Activated T-cell treated with anti-CD3 and anti-CD28 coated beads for 48 hours (primary cell): ENCODE results near the gene ILKAP.

Experiments
- DNase-seq: peaks from one replicate; pipeline ENCODE4 v3.0.0-alpha.2; 2020; ENCODE audit warnings: low read depth

Gene ILKAP

DNA sequence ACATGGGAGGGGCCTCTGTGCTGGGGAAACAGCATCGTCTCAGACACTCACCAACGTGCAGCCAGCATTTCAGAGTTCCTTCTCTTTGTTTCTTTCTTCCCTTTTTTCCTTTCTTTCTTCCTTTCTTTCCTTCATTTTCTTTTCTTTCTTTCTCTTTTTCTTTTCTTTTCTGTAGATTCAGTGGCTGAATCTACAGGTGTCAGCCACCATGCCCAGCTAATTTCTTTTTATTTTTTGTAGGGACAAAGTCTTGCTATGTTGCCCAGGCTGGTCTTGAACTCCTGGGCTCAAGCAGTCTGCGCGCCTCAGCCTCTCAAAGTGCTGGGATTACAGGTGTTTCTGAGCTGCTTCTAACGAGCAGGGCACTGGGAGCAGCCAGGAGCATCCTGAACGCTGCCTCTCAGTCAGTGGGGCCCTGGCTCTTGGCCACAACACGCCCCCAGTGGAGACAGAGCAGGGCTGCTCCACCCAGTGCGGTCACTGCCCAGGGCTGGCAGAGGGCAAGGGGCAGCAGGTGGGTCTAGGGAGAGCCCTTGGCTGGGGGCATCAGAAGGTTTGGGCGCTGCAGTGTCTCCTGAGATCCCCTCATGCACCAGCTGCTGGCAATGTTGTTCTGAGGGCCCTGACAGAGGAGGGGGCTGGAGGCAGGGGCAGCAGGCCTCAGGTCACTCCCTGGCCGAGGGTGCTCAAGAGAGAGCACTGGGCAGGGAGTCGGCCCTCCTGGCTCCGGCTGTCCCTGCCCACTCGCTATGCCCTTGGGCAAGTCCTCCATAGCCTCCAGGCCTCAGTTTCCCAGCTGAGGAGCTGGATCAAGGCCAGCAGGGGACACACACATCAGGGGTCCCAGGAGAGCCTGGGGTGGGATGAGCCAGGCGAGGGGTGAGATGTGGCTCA lies 69.7 kb downstream of the ILKAP start:
- DNase-seq = no peak

DNA sequence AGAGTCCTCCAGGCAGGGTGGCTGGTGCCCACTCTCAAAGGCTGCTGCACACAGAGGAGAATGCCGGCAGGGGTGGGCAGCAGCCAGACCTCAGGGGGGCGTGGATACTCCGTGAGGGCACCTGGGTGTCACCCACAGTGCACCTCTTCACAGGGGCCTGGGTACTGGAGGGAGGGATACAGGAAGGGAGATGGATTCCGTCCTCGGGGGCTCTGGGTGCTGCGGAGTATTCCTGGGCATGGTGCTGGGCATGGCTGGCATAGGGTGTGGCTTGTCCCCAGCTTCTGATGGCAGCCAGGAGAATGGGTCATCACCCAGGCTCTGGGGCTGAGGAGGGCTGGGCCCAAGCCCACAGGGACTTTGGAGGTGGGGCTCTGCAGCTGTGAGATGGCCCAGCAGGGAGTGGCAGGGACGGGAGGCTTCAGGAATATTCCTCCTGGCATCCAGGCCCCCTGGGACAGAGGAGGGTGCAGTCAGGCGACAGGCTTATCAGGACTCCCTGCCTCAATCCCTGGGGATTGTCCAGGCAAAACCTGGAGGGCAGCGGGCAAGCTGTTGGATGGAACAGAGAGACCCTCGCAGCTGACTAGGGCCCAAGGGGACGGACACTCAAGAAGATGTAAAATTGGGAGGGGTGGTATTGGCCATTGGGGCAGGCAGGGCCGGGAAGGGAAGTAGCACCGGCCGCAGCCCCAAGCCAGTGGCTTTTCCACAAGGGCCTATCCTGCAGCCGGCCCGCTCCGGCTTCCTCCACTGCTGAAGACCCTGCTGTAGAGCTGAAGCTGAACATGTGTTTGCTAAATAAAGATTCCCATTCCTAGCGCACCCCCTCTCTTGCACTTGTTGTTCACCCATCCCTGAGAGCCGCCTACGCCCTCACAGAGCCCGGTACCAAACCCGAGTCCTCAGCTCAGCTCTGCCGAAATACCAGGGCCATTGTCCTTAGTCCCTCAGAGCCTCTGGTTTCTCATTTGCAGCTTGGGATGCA lies 70.7 kb downstream of the ILKAP start:
- DNase-seq = no peak

DNA sequence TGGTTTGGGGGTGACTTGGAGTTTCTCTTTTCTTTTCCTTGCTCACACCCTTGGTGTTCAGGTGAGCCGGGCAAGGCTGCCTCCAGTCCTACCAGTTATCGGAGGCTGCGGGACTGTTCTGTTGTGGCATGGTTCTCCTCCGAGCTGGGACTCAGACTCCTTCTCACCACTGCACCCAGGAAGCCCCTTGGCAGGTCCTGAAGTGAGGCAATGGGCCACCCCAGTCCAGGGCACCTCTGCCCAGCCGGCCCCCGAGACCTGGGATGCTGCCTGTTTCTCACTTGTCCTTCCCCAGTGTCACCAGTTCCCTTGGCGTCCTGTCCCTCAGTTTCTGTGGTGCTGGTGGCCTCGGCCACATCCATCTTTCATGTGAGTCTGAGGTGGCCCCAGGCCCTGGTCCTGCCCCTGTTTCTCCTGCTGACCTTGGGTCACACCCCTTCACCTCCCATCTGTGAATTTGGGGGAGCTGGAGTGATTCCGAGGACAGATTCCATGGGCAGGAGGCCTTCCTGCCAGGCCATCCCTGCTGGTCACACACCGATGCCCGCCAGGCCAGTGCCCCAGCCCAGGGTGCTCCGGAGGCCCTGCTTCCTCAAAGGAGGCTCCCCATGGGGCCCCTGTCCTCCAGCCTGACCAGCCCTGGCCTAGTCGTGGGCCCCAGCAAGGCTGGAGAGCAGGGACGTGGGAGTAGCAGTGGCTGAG lies 71.6 kb downstream of the ILKAP start:
- no peak for DNase-seq

DNA sequence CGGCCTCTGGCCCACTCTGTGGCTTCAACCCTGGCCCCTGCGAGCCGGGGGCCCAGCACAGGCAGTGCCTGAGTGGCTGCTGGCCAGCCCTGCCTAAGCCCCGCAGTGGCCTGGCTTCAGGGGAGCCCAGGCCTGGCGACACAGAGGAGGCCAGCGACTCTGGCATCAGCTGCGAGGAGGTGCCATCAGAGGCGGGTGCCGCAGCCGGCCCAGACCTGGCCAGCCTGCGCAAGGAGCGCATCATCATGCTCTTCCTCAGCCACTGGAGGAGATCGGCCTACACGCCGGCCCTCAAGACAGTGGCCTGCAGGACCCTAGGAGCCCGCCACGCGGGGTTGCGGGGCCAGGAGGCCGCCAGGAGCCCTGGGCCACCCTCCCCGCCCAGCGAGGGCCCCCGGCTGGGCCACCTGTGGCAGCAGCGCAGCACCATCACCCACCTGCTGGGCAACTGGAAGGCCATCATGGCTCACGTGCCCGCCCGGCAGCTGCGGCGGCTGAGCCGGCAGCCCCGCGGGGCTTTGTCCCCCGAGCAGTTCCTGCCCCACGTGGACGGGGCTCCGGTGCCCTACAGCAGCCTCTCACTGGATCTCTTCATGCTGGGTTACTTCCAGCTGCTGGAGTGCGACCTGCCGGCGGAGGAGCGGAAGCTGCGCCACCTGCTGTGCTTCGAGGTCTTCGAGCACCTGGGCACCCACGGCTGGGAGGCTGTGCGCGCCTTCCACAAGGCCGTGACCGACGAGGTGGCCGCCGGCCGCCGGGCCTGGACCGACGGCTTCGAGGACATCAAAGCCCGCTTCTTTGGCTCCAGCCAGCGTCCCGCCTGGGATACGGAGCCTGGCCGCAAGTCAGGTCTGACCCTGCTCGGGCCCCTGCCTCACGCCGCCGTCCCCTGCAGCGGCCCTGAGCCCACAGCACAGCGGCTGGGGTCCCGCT lies 72.5 kb downstream of the ILKAP start:
- no peak for DNase-seq

DNA sequence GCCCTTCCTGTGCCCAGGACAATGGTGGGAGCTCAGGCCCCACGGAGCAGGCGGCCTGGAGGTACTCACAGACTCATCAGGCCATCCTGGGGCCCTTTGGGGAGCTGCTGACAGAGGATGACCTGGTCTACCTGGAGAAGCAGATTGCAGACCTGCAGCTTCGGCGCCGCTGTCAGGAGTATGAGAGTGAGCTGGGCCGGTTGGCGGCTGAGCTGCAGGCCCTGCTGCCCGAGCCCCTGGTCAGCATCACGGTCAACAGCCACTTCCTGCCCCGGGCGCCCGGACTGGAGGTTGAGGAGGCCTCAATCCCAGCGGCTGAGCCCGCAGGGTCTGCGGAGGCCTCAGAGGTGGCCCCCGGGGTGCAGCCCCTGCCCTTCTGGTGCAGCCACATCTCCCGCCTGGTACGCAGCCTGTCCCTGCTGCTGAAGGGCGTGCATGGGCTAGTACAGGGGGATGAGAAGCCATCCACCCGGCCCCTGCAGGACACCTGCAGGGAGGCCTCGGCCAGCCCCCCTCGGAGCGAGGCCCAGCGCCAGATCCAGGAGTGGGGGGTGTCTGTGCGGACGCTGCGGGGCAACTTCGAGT lies 73.3 kb downstream of the ILKAP start:
- DNase-seq = no peak

DNA sequence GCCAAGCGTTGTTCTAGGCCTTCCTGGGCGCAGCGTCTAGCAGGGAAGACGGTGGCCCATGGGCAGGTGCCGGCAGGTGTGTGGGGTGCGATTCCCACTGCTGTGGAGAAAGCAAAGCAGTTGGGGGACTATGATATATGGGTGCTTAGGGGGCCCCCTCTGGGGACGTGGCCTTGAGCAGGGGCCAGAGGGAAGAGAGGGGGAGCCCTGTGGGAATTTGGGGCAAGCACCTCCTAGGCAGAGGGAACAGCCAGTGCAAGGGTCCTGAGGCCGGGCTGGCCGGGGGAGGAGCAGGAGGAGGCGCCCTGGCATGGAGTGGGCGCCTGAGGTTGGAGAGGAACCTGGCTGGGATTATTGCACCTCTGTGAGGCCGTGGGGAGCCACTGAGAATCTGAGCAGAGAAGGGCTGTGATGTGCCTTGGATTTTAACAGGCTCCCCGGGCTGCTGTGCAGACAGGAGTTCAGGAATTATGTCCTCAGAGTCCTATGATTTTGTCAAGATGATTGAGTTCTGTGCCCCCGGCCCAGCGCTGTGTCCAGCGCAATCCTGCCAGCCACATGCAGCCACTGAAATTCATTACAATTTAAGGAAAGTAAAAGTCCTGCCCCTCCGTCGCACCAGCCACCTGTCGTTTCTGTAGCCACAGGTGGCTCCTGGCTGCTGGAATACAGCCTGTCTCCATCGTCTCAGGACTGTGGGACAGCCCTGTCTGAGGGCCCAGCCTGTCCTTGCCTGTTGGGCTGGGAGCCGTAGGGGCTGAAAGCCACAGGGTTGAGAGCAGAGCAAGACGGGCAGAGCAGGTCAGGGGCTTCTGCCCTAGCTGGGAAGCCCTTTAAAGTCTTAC lies 74.1 kb downstream of the ILKAP start:
- no peak for DNase-seq

DNA sequence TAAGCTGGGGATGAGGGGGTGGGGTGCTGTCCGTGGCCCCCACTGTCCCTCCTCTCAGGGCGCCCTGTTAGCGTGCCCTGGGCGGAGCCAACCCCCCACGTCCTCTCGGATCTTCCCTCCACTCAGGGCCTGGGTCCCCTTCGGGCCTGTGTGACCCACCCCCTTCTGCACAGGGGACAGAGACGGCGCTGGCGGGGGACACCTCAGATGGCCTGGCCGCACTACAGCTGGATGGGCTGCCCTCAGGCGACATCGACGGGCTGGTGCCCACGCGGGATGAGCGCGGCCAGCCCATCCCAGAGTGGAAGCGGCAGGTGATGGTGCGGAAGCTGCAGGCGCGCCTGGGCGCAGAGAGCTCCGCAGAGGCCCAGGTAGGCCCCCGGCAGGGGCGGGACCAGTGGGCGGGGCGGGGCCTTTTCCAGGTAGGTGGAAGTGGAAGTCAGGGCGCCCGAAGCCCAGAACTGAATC lies 74.9 kb downstream of the ILKAP start:
- DNase-seq = no peak

DNA sequence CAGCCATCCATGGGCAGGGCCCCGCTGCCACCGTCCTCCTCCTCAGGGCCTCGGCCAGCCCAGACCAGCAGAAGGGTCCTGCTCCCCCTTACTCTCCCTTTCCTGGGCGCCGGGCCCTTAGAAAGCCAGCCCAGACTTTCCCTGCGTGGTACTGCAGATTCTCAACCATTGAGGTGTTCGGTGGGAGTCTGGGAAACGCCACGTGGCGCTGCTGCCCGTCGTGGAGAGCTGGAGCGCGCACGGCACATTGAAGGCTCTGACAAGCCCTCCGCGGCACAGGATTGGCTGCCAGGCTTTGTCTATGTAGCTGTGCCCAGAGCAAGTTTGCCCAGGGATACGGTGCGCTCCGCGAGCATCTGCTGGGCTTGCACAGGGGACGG lies 75.4 kb downstream of the ILKAP start:
- DNase-seq = no peak

DNA sequence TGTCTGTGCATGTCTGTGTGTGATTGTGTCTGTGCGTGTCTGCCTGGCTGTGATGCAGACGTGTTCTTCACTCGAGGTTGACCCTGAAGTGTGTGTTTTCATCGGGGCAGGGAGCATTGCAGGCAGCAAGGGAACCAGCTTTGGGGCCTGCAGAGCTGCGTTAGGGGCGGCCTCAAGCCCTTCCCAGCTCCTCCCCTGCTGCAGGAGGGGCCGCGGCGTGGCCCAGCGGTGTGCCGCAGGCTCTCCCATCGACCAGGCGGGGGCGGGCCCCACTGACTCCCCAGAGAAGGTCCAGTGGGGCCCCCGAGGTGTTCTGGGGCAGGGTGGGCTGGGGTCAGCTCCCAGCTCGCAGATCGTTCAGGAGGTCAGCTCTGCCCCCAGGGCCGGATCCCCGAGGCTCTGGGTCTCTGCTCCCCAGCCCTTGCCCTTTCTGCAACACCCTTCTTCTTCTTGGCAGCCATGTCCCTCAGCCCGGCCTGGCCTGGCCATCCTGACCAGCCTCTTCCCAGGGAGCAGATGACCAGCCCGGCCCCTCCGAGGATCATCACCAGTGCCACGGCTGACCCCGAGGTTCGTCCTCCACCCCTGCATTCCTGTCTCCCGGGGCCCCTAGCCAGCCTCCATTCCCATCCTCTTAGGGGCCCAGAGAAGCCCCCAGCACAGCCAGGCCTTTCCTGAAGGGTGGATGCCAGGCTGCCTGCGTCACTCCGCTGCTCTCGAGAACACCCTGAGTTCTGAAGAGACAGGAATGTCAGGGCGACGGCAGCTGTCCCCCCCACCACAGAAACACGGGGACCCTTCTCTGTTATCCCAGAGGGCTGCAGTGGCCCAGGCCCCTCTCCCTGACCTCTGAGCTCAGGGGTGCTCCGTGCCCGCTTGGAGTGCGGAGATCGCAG lies 76.1 kb downstream of the ILKAP start:
- no peak for DNase-seq

DNA sequence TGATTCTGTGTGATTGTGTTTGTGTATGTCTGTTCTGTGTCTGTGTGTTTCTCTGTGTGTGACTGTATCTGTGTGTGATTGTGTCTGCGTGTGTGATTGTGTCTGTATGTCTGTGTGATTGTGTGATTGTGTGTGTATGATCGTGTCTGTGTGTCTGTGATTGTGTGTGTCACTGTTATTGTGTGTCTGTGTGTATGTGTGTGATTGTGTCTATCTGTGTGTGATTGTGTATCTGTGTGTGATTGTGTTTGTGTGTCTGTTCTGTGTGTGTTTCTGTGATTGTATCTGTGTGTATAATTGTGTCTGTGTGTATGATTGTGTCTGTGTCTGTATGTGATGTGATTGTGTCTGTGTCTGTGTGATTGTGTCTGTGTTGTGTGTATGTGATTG lies 76.7 kb downstream of the ILKAP start:
- no peak for DNase-seq

DNA sequence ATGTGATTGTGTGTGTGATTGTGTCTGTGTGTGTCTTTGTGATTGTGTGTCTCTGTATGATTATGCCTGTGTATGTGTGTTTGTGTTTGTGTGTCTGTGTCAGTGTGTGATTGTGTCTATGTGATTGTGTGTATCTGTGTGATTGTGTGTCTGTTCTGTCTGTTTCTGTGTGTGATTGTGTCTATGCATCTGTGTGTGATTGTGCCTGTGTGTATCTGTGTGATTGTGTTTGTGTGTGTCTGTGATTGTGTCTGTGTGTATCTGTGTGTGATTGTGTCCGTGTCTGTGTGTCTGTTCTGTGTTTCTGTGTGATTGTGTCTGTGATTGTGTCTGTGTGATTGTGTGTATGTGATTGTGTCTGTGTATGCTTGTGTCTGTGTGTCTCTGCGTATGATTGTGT lies 77.2 kb downstream of the ILKAP start:
- DNase-seq = no peak

DNA sequence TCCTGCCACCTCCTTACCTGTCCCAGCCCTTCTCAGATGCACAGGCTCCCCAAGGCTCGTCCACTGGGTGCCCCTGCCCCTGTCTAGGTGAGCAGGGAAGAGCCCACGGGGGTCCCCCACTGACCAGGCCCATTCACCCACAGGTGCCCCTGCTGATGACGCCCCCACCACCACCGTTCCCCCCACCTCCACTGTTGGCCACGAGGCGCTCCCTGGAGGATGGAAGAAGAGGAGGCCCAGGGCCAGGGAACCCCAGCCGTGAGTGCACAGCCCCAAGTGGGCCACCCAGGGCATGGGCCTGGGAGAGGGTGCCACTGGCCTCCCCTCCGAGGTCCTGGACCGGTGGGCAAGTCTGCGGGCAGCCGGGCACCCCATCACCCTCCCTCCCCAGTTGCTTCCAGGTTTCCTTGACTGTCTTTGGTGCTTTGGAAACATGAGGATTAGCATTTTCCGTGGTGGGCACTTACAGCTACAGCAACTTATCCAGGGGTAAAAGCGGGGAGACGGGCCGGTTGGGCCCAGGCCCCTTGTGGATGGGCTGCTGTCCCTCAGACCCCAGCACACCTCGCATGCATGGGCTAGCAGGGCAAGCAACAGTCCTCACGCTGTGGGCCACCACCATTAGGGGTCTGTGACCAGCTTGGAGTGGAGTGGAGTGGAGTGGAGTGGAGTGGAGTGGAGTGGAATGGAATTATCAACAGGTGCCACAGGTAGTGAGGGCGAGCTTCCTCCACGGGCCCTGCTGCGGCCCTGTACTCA lies 78.2 kb downstream of the ILKAP start:
- no peak for DNase-seq

DNA sequence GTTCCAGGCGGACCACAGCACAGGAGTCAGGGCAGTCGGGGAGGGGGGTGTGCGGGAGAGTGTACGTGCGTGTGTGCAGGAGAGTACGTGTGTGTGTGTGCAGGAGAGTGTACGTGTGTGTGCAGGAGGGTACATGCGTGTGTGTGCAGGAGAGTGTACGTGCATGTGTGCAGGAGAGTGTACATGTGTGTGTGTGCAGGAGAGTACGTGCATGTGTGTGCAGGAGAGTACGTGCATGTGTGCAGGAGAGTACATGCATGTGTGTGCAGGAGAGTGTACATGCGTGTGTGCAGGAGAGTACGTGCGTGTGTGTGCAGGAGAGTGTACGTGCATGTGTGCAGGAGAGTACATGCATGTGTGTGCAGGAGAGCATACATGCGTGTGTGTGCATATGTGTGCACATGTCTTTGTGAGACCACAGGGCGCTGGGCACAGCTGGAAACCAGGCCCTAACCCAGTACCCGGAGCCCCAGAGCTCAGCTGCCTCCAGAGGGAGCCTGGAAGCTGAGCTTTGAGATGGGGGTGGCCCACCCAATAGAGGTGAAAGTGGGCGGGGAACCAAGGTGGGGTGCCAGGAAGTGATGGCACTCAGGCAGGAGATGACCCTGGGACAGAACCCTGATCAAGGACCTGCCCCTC lies 78.9 kb downstream of the ILKAP start:
- no peak for DNase-seq

DNA sequence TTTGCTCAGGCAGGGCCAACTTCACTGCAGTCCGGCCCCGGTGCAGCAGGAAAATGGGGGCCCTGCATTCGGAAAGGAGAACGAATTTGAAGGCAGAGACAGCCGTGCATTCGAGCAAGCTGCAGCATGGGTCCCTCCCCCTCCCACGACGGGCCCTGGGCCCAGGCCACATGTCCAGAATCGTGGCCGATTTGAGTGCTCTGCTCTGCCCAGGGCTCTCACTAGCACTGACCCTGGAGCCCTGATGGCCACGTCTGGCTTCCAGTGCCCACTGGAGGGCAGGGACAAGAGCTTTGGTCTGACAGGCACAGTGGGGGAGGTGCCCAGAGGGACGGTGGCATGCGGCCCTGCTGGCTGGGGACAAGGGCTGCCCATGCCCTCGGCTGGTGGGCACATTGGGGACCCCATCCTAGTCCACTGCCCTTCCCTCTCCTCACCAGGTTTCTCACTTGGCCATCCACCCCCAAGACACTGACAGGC lies 79.5 kb downstream of the ILKAP start:
- no peak for DNase-seq

DNA sequence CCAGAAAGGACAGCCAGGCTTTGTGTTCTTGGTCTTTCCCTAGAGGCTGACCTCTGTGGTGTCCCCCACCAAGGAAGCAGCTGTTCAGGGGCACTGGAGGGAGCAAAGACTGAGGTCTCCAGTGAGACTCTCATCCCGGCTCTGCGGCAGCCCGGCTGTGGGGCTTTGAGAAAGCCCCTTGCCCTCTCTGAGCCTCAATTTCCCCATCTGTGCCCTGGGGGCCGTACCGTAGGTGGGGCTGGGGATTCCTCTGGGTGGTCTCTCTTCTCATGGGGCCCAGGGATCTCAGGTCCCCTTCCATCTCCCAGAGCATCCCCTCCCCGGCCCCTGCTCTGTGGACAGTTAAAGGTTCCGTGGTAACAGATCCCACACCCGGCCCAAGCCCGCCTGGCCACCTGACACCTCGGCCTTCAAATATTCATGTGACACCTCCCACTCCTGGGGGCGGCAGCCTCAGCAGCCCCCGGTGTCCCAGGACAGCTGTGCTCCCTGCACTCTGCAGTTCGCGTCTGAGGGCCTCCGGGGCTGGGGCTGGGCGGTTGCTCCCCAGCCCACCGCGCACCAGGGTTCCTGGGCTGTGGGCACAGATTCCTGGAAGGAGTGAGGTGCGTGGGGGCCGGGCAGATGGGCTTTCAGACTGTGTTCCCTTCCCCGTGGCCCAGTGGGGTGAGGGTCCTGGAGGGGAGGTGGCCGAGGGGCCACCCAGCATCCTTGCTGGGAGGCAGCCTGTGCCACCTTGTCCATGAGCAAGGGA lies 80.1 kb downstream of the ILKAP start:
- DNase-seq = no peak
